ENCODE results near the gene CAMKK1. TPM values are rescaled to one million over a fixed set of nuclear protein-coding genes. Genes with fewer than 3 reads are reported as not detected.

CAMKK1 gene
- polyA plus RNA-seq, 2 of the 4 experiments (the other 2 are of a cell fraction) = 6.9 to 14.8 TPM

- TF ChIP-seq, protein P1, sequence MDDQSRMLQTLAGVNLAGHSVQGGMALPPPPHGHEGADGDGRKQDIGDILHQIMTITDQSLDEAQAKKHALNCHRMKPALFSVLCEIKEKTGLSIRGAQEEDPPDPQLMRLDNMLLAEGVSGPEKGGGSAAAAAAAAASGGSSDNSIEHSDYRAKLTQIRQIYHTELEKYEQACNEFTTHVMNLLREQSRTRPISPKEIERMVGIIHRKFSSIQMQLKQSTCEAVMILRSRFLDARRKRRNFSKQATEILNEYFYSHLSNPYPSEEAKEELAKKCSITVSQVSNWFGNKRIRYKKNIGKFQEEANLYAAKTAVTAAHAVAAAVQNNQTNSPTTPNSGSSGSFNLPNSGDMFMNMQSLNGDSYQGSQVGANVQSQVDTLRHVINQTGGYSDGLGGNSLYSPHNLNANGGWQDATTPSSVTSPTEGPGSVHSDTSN (IDR thresholded peaks at IDR 0.05) = no peak
- TF ChIP-seq RFX5 (IDR thresholded peaks at IDR 0.05) = no peak
- no peak for TF ChIP-seq NPAS2 (CRISPR knock-in tag; IDR thresholded peaks at IDR 0.05; ENCODE audit: borderline replicate concordance)
- no peak for TF ChIP-seq CHD2 (IDR thresholded peaks at IDR 0.05; ENCODE audit: low read length, partially characterized antibody)
Measured at GRCh38 chr17:3937359-3937758, 44.5 kb upstream of the CAMKK1 start (continued).

DNA sequence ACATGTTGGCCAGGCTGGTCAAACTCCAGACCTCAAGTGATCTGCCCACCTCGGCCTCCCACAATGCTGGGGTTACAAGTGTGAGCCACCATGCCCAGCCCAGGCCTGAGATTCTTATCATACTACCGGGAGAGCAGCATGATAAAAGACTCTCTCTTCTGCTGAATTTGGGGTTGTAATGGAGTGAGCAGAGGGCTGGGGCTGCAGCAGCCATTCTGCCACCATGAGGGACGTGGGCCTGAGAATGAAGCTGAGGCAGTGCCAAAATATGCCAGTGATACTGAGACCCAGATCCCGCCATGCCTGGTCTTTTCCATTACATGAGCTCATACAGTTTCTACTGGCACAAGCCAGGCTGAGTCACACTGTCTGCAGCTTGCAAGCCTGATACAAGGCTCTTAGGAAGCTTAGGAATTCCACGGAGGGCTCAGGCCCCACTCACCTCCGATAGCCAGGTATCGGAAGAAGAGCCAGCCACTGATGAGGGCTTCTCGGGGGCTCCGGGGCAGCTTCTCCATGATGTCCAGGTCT is 43.0 kb upstream of the CAMKK1 start:
- WGBS (ENCODE audit: missing lambda C conversion rate) = 95% methylated on average over 8 of the region's 9 CpGs
- no peaks in the 10 kb centered on the region for H3K9me3 ChIP-seq
- H3K4me3 ChIP-seq = no peak overlapping the region
- TF ChIP-seq JUNB (IDR thresholded peaks at IDR 0.05) = no peak
- TF ChIP-seq PHF8 (IDR thresholded peaks at IDR 0.05; ENCODE audit: borderline replicate concordance, low read depth) = no peak
- no peak for TF ChIP-seq USF2 (IDR thresholded peaks at IDR 0.05)
- TF ChIP-seq CBX2 (IDR thresholded peaks at IDR 0.05; ENCODE audit: borderline replicate concordance, low read depth) = no peak
- TF ChIP-seq, protein P2, sequence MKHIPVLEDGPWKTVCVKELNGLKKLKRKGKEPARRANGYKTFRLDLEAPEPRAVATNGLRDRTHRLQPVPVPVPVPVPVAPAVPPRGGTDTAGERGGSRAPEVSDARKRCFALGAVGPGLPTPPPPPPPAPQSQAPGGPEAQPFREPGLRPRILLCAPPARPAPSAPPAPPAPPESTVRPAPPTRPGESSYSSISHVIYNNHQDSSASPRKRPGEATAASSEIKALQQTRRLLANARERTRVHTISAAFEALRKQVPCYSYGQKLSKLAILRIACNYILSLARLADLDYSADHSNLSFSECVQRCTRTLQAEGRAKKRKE (CRISPR knock-in tag; IDR thresholded peaks at IDR 0.05; ENCODE audit: low read depth) = no peak
- no peak for TF ChIP-seq MAZ (IDR thresholded peaks at IDR 0.05; ENCODE audit: borderline replicate concordance, low read depth, low read length)
- no peak for TF ChIP-seq RCOR1 (IDR thresholded peaks at IDR 0.05; ENCODE audit: low read depth, low read length)
- TF ChIP-seq NFE2L2 (conservative IDR thresholded peaks at IDR 0.05; ENCODE audit: low read length) = no peak
- TF ChIP-seq, protein P3, sequence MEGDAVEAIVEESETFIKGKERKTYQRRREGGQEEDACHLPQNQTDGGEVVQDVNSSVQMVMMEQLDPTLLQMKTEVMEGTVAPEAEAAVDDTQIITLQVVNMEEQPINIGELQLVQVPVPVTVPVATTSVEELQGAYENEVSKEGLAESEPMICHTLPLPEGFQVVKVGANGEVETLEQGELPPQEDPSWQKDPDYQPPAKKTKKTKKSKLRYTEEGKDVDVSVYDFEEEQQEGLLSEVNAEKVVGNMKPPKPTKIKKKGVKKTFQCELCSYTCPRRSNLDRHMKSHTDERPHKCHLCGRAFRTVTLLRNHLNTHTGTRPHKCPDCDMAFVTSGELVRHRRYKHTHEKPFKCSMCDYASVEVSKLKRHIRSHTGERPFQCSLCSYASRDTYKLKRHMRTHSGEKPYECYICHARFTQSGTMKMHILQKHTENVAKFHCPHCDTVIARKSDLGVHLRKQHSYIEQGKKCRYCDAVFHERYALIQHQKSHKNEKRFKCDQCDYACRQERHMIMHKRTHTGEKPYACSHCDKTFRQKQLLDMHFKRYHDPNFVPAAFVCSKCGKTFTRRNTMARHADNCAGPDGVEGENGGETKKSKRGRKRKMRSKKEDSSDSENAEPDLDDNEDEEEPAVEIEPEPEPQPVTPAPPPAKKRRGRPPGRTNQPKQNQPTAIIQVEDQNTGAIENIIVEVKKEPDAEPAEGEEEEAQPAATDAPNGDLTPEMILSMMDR (IDR thresholded peaks at IDR 0.05) = no peak
- no peak for TF ChIP-seq ZSCAN20 (CRISPR knock-in tag; IDR thresholded peaks at IDR 0.05)
- H3K27ac ChIP-seq = no peak overlapping the region; a peak in 1 of 6 replicates
- FAIRE-seq (no peak), ATAC-seq (peak; percentile 57 to 61), DNase-seq (ENCODE audit: low read depth in 1 of 2, low spot score in 1 of 2) (no peak)
- H3K4me1 ChIP-seq = no peaks in the 10 kb centered on the region; the same call in 2 of the 3 replicates
- POLR2A ChIA-PET = interaction anchor here (0.6 to 1.6 kb wide), 3 partner anchors 29 to 208 kb away, joined by 3 to 6 read pairs (median 4); partner anchors contain the start of gene NCBP3
- no peak overlapping the region for H3K4me2 ChIP-seq
- CTCF ChIA-PET = interaction anchor here (0.6 to 3.4 kb wide), 22 partner anchors 11 to 198 kb away, joined by 3 to 84 read pairs (median 4); no protein-coding TSS in a partner anchor

DNA sequence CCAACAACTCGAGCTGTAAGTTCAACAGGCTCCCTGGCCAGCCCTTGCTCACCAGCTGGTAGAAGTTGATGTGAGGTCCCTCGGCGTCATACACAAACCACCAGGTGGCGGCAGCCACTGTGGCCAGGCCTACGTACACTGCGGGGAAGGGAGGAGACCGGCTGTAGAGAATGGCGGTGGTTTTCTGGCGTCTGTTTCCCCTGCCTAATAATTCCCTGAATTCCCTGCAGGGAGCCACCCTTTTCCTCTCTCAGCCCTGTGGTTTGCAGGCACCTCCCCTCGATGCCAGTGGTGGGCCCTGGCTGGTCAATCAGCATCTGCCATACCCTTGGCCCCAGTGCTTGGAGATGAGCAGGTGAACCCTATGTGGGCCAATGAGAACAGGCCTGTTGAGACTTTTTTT is 42.3 kb upstream of the CAMKK1 start:
- no peaks in the 10 kb centered on the region; the same call in 2 of the 3 replicates for H3K4me1 ChIP-seq
- CTCF ChIA-PET = interaction anchor here (0.6 to 5.8 kb wide), 39 partner anchors 9 to 461 kb away, joined by 3 to 84 read pairs (median 4); partner anchors contain the start of gene P2RX1
- peak; percentile 84 to 87 for DNase-seq (ENCODE audit: low read depth in 1 of 2, low spot score in 1 of 2)

More for the DNA sequence above, 42.3 kb upstream of the CAMKK1 start:
- ATAC-seq (peak; percentile 96 to 98), FAIRE-seq (no peak)
- Histone ChIP-seq H3K27ac (no peak overlapping the region), H3K4me2 (0 out of 3 replicates have a peak overlapping the region, but pooled peaks have one; percentile 25), H3K4me3 (no peak overlapping the region), H3K9me3 (no peaks in the 10 kb centered on the region)
- WGBS (ENCODE audit: missing lambda C conversion rate) = 26% methylated on average over 10 of the region's 10 CpGs
- POLR2A ChIA-PET = interaction anchor here (1.6 kb wide), 1 partner anchor 30 kb away, joined by 6 read pairs; no protein-coding TSS in a partner anchor
- TF ChIP-seq RAD21 (conservative IDR thresholded peaks at IDR 0.05 in 1 of 2, IDR thresholded peaks at IDR 0.05 in 1 of 2) = peak; percentile 79 to 90
- peak; percentile 84 for TF ChIP-seq SMC3 (IDR thresholded peaks at IDR 0.05)
- no peak for TF ChIP-seq ZSCAN20 (CRISPR knock-in tag; IDR thresholded peaks at IDR 0.05)
- no peak for TF ChIP-seq FOSB (CRISPR knock-in tag; IDR thresholded peaks at IDR 0.05)
- TF ChIP-seq RFX5 (IDR thresholded peaks at IDR 0.05) = no peak
- no peak for TF ChIP-seq CHD2 (IDR thresholded peaks at IDR 0.05; ENCODE audit: low read length, partially characterized antibody)
- TF ChIP-seq USF2 (IDR thresholded peaks at IDR 0.05) = no peak
- TF ChIP-seq, protein P3 (IDR thresholded peaks at IDR 0.05) = peak; percentile 70
- no peak for TF ChIP-seq TP53 (CRISPR knock-in tag; IDR thresholded peaks at IDR 0.05)
- TF ChIP-seq CBX8 (IDR thresholded peaks at IDR 0.05) = no peak
